SJSA1 (cell line): ENCODE results near the gene ITGB1BP1. TPM values are rescaled to one million over a fixed set of nuclear protein-coding genes. Genes with fewer than 3 reads are reported as not detected.

Experiments
- total RNA-seq: library from RNA; depleted of rRNA; stranded (reverse); fragments of >200 nt; shearing (Covaris generic); gene quantifications from 2 replicates; pipeline ENCODE4 v1.2.3, GENCODE V29; 2014; rRNA removed

Gene ITGB1BP1
- total RNA-seq, 1 experiment from 2014 or later = 64.4 TPM

Other genes with a start within 250 kb of the ITGB1BP1 start
- gene ASAP2, start 216.7 kb downstream of the ITGB1BP1 start, total RNA-seq = 12.9 and 15.5 TPM in 2 replicates
- gene CPSF3, start 126 bp upstream of the ITGB1BP1 start, total RNA-seq = 52.6 and 120 TPM in 2 replicates
- gene IAH1, start 51.0 kb upstream of the ITGB1BP1 start, total RNA-seq = 89.3 and 121 TPM in 2 replicates
- gene ADAM17, start 132.3 kb upstream of the ITGB1BP1 start, total RNA-seq = 20.5 and 25.2 TPM in 2 replicates
- gene YWHAQ, start 207.5 kb upstream of the ITGB1BP1 start, total RNA-seq = 369 and 491 TPM in 2 replicates